ENCODE results near the gene PAPPA2. TPM values are rescaled to one million over a fixed set of nuclear protein-coding genes. Genes with fewer than 3 reads are reported as not detected.

PAPPA2 gene
- total and polyA plus RNA-seq, 2 of the 4 experiments (the other 2 are of a cell fraction), result 0.10 to 0.18 TPM

- Histone ChIP-seq H4K5ac (ENCODE audit: low read depth, low read length) (no peak overlapping the region), H3K9me1 (ENCODE audit: insufficient read depth, low read length) (no peaks in the 10 kb centered on the region), H3K36me3 (ENCODE audit: control insufficient read depth, insufficient read depth, low read length) (no peaks in the 10 kb centered on the region), H3K23ac (ENCODE audit: low read depth, low read length) (no peak overlapping the region), H4K91ac (ENCODE audit: insufficient read depth, low read depth, low read length) (no peak overlapping the region), H3K79me1 (ENCODE audit: low read depth in 1 of 2, low read length in 2 of 2) (no peaks in the 10 kb centered on the region), H3K4ac (ENCODE audit: low read depth, low read length) (no peak overlapping the region), H2BK15ac (ENCODE audit: low read depth, low read length) (no peak overlapping the region), H3K9ac (ENCODE audit: low read depth, low read length) (no peak overlapping the region), H2AFZ (replicated peaks; ENCODE audit: low read length, poor library complexity) (no peak overlapping the region), H2BK5ac (ENCODE audit: low read depth, low read length, poor library complexity, severe bottlenecking) (no peak overlapping the region), H4K20me1 (ENCODE audit: insufficient read depth, low read length) (no peaks in the 10 kb centered on the region), H3K27me3 (ENCODE audit: control insufficient read depth, insufficient read depth, low read length) (no peaks in the 10 kb centered on the region), H2AK9ac (replicated peaks; ENCODE audit: low read depth, low read length, poor library complexity) (no peak overlapping the region), H3K18ac (ENCODE audit: low read depth, low read length) (no peak overlapping the region), H2BK20ac (ENCODE audit: low read depth, low read length) (no peak overlapping the region), H2BK120ac (ENCODE audit: low read depth, low read length) (no peak overlapping the region), H3K14ac (replicated peaks; ENCODE audit: low read depth, low read length) (no peak overlapping the region), H3K56ac (ENCODE audit: extremely low read depth, insufficient read depth, low read length) (no peak overlapping the region), H3K27ac (ENCODE audit: insufficient read depth, low read length) (no peak overlapping the region), H4K8ac (ENCODE audit: low read depth in 2 of 2, low read length in 2 of 2) (no peak overlapping the region), H3K9me3 (ENCODE audit: control insufficient read depth, insufficient read depth, low read length) (no peaks in the 10 kb centered on the region; the same call in 1 of the 2 replicates), H3K4me1 (ENCODE audit: control insufficient read depth, insufficient read depth, low read length) (no peaks in the 10 kb centered on the region), H3K4me3 (ENCODE audit: insufficient read depth, low read depth, low read length) (no peak overlapping the region), H2AK5ac (ENCODE audit: low read depth, low read length) (no peak overlapping the region), H3K4me2 (ENCODE audit: low read depth, low read length) (no peak overlapping the region)
- in situ Hi-C loops (cut with MboI; ENCODE audit: low sequenced_read_pairs) (no loop called here), intact Hi-C loops (cut with micrococcal nuclease) (no loop called here), dilution Hi-C loops (cut with HindIII; ENCODE audit: low sequenced_read_pairs, unreplicated experiment) (no loop called here)
- TF ChIP-seq MAFK (IDR thresholded peaks at IDR 0.05; ENCODE audit: low read depth, low read length) (no peak), CTCF (conservative IDR thresholded peaks at IDR 0.05; ENCODE audit: low read depth, low read length) (no peak), CEBPB (IDR thresholded peaks at IDR 0.05; ENCODE audit: low read depth, low read length) (no peak), FOS (IDR thresholded peaks at IDR 0.05; ENCODE audit: low read depth, low read length) (no peak), MAZ (IDR thresholded peaks at IDR 0.05; ENCODE audit: borderline replicate concordance, low read depth, low read length) (no peak), RFX5 (IDR thresholded peaks at IDR 0.05; ENCODE audit: low read depth, low read length) (no peak), RAD21 (IDR thresholded peaks at IDR 0.05; ENCODE audit: low read length) (no peak), NFE2L2 (IDR thresholded peaks at IDR 0.05; ENCODE audit: low read depth, low read length) (no peak), MXI1 (IDR thresholded peaks at IDR 0.05; ENCODE audit: borderline replicate concordance, low read depth, low read length) (no peak), BHLHE40 (IDR thresholded peaks at IDR 0.05; ENCODE audit: low read depth, low read length) (no peak), USF2 (IDR thresholded peaks at IDR 0.05; ENCODE audit: low read depth, low read length) (no peak), RCOR1 (IDR thresholded peaks at IDR 0.05; ENCODE audit: insufficient replicate concordance, low read length) (no peak), SMC3 (IDR thresholded peaks at IDR 0.05; ENCODE audit: low read depth, low read length) (no peak), ELK1 (IDR thresholded peaks at IDR 0.05; ENCODE audit: borderline replicate concordance, low read depth, low read length) (no peak), POLR2A (IDR thresholded peaks at IDR 0.05; ENCODE audit: low read depth, low read length) (no peak), CHD1 (IDR thresholded peaks at IDR 0.05; ENCODE audit: low read depth, low read length) (no peak)
- DNase-seq, result no peak
- ChIA-PET POLR2A (ENCODE audit: unreplicated experiment) (no interaction called here), CTCF (no interaction called here)
- no CpG with 5 or more reads among the region's 2 CpGs for WGBS, 2 experiments (ENCODE audit: extremely low coverage in 2 of 2, insufficient read length in 1 of 2)
- ATAC-seq (ENCODE audit: low read depth), result no peak
- no TSS peak for BruUV-seq (replicated peaks)
Measured at GRCh38 chr1:176770066-176770465, 307.1 kb downstream of the PAPPA2 start.
